ENCODE measurements around the gene ALKBH8.

DNA sequence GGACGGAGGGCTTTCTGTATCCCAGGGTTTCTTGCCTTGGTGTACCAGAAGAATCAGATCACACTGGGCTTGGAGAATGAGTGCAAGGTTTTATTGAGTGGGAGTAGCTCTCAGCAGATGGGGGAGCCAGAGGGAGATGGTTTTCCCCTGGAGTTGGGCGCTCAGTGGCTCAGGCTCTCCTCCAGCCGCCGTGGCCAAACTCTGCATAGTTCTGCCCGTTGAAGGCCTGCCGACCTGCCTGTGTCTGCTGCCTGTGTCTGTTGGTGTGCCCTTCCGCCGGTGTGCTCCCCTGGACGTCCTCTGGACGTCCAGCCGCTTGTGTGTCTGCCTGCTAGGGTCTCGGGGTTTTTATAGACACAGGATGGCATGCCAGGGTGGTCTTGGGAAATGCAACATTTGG lies 4.5 kb upstream of the ALKBH8 start:
- TF ChIP-seq YY1 (IDR thresholded peaks at IDR 0.05; ENCODE audit: insufficient read depth, insufficient read length) (no peak), ZNF274 (IDR thresholded peaks at IDR 0.05; ENCODE audit: low read depth, low read length) (no peak), SUZ12 (IDR thresholded peaks at IDR 0.05; ENCODE audit: extremely low read depth, insufficient read depth, insufficient read length) (no peak)
